Activated B cell treated with CpG ODN at 0.5 μM for 24 hours (primary cell): Measurements from ENCODE around the gene SP9. TPM values are rescaled to one million over a fixed set of nuclear protein-coding genes. Genes with fewer than 3 reads are reported as not detected.

Source experiments
- ATAC-seq: fragments of 200-7000 bp; cut with Tn5 transposase; one replicate; pipeline ENCODE4 v1.10.0; 2021; ENCODE audit warnings: low read depth, mild to moderate bottlenecking, moderate library complexity
- CTCF ChIA-PET: fragments of 350-600 bp; sonication (Branson Sonifier 250); formaldehyde crosslinking; loops from one replicate; lab custom pipeline; 2021; ENCODE audit warnings: antibody characterized with exemption; lab: Charles Lee
- POLR2A ChIA-PET: fragments of 350-600 bp; sonication (Branson Sonifier 250); formaldehyde crosslinking; loops from one replicate; lab custom pipeline; 2021; ENCODE audit warnings: antibody characterized with exemption; lab: Charles Lee
- DNase-seq: peaks from one replicate; pipeline ENCODE4 v3.0.0; 2022
- H3K27ac Mint-ChIP-seq: one replicate; pipeline ENCODE4 v1.8.0; 2020; ENCODE audit warnings: mixed read lengths
- H3K27me3 Mint-ChIP-seq: one replicate; pipeline ENCODE4 v1.8.0; 2021; ENCODE audit warnings: mixed read lengths
- H3K36me3 Mint-ChIP-seq: one replicate; pipeline ENCODE4 v1.8.0; 2021; ENCODE audit warnings: low read depth, mixed read lengths
- H3K4me1 Mint-ChIP-seq: one replicate; pipeline ENCODE4 v1.8.0; 2021; ENCODE audit warnings: mixed read lengths
- H3K4me3 Mint-ChIP-seq: one replicate; pipeline ENCODE4 v1.8.0; 2020; ENCODE audit warnings: mild to moderate bottlenecking, mixed read lengths
- H3K9me3 Mint-ChIP-seq: one replicate; pipeline ENCODE4 v1.8.0; 2020; ENCODE audit warnings: mixed read lengths
- CTCF ChIP-seq: fragments of 200-600 bp; IDR thresholded peaks from one replicate; pipeline ENCODE4 v1.8.0; 2022; ENCODE audit warnings: antibody characterized with exemption, mild to moderate bottlenecking
- intact Hi-C: fragments of 100-400 bp; cut with micrococcal nuclease; formaldehyde crosslinking; loops from one replicate; pipeline ENCODE4 v1.15.1; 2024
- total RNA-seq: library from RNA; stranded (reverse); gene quantifications from 2 replicates; pipeline ENCODE4 v1.2.3, GENCODE V29; 2022

The SP9 gene
- total RNA-seq, 1 donor from 2014 or later, result not detected

GRCh38 chr2:174365571-174365970 is 30.8 kb downstream of the SP9 start:
- no peak for TF ChIP-seq CTCF
- POLR2A ChIA-PET, result interaction anchor here (0.6 kb wide), 1 partner anchor 59 kb away, joined by 3 read pairs; no protein-coding TSS in a partner anchor
- peaks cover 8% of the 10 kb centered on the region for H3K9me3 Mint-ChIP-seq

GRCh38 chr2:174368691-174369090 is 33.9 kb downstream of the SP9 start:
- Mint-ChIP-seq H3K27me3 (no peaks in the 10 kb centered on the region), H3K4me1 (no peaks in the 10 kb centered on the region), H3K36me3 (peaks cover 78% of the 10 kb centered on the region), H3K4me3 (no peak overlapping the region), H3K9me3 (peaks cover 8% of the 10 kb centered on the region), H3K27ac (no peak overlapping the region)
- no peak for TF ChIP-seq CTCF
- intact Hi-C loops, result no loop called here
- DNase-seq (no peak), ATAC-seq (no peak)
- POLR2A ChIA-PET, result no interaction called here
- CTCF ChIA-PET, result no interaction called here

More at GRCh38 chr2:174365571-174365970, 30.8 kb downstream of the SP9 start:
- ATAC-seq (no peak), DNase-seq (no peak)
- Mint-ChIP-seq H3K27me3 (no peaks in the 10 kb centered on the region), H3K36me3 (peaks cover 84% of the 10 kb centered on the region), H3K4me1 (no peaks in the 10 kb centered on the region), H3K27ac (no peak overlapping the region), H3K4me3 (no peak overlapping the region)
- CTCF ChIA-PET, result no interaction called here
- intact Hi-C loops, result no loop called here

GRCh38 chr2:174376967-174377366 is 42.2 kb downstream of the SP9 start:
- H3K9me3 Mint-ChIP-seq, result no peaks in the 10 kb centered on the region
- H3K27ac Mint-ChIP-seq, result no peak overlapping the region
- no peak for TF ChIP-seq CTCF
- no peaks in the 10 kb centered on the region for H3K27me3 Mint-ChIP-seq
- no peaks in the 10 kb centered on the region for H3K4me1 Mint-ChIP-seq
- H3K4me3 Mint-ChIP-seq, result no peak overlapping the region
- ATAC-seq, result no peak
- POLR2A ChIA-PET, result no interaction called here
- intact Hi-C loops, result no loop called here
- CTCF ChIA-PET, result no interaction called here
- no peak for DNase-seq
- peaks cover 76% of the 10 kb centered on the region for H3K36me3 Mint-ChIP-seq

- ChIA-PET POLR2A (interaction anchor here (0.6 to 0.7 kb wide), 2 partner anchors 10 to 1748 kb away, joined by 3 to 6 read pairs; no protein-coding TSS in a partner anchor), CTCF (interaction anchor here (0.6 kb wide), 1 partner anchor 328 kb away, joined by 3 read pairs; no protein-coding TSS in a partner anchor)
- Mint-ChIP-seq H3K27me3 (no peaks in the 10 kb centered on the region), H3K27ac (peak overlapping the region; percentile 2), H3K4me1 (peaks cover 11% of the 10 kb centered on the region), H3K9me3 (peaks cover 6% of the 10 kb centered on the region), H3K4me3 (no peak overlapping the region), H3K36me3 (peaks cover 73% of the 10 kb centered on the region)
- TF ChIP-seq CTCF, result no peak
- no peak for ATAC-seq
- DNase-seq, result no peak
- intact Hi-C loops, result no loop called here
These were observed 49.0 kb downstream of the SP9 start for GRCh38 chr2:174383796-174384195.

GRCh38 chr2:174385201-174385600 is 50.4 kb downstream of the SP9 start:
- TF ChIP-seq CTCF, result no peak
- ChIA-PET POLR2A (no interaction called here), CTCF (no interaction called here)
- ATAC-seq (no peak), DNase-seq (no peak)
- Mint-ChIP-seq H3K27ac (no peak overlapping the region), H3K27me3 (no peaks in the 10 kb centered on the region), H3K4me1 (peaks cover 17% of the 10 kb centered on the region), H3K4me3 (no peak overlapping the region), H3K36me3 (peaks cover 73% of the 10 kb centered on the region), H3K9me3 (peaks cover 9% of the 10 kb centered on the region)
- intact Hi-C loops, result no loop called here

Other genes starting within 250 kb of the SP9 start
- gene OLA1, start 86.4 kb upstream of the SP9 start, total RNA-seq, result 74.4 and 86.6 TPM in 2 replicates
- 14.3 and 19.4 TPM in 2 replicates for gene SCRN3, start 60.8 kb downstream of the SP9 start, total RNA-seq
- gene GPR155, start 152.1 kb downstream of the SP9 start, total RNA-seq, result 2.8 TPM in 2 replicates